Gastroesophageal sphincter (tissue), 3 donors: ENCODE results near the gene ZFYVE1.
"Not testable (repeated sequence)": the region's sequence is repeated elsewhere in the genome, so short reads cannot be mapped to it uniquely, and the experiment has no call there.

Source experiments
- CTCF ChIP-seq, 4 experiments: fragments of 200-600 bp in 2 of 4; fragments of 450-650 bp in 2 of 4; sonication (generic) in 1 of 4; IDR thresholded peaks; one replicate each; pipeline ENCODE4 v1.5.1; 2017 to 2019; ENCODE audit warnings: antibody characterized with exemption in 4 of 4, mild to moderate bottlenecking in 2 of 4, moderate library complexity in 2 of 4
- POLR2A ChIP-seq, 2 donors: fragments of 450-650 bp; IDR thresholded peaks; one replicate each; pipeline ENCODE4 v1.6.1; 2017; ENCODE audit warnings: antibody characterized with exemption in 2 of 2, mild to moderate bottlenecking in 2 of 2, moderate library complexity in 1 of 2
- POLR2AphosphoS5 ChIP-seq: sonication (generic); formaldehyde crosslinking; IDR thresholded peaks from one replicate; pipeline ENCODE4 v1.6.1; 2017; ENCODE audit warnings: antibody characterized with exemption

- not testable (repeated sequence) for TF ChIP-seq CTCF (IDR thresholded peaks at IDR 0.05); POLR2AphosphoS5; POLR2A (IDR thresholded peaks at IDR 0.05)
Measured at GRCh38 chr14:72961016-72961415, 65.9 kb downstream of the ZFYVE1 start.
